GM12878 (cell line): ENCODE data around the gene PCIF1. TPM values are rescaled to one million over a fixed set of nuclear protein-coding genes. Genes with fewer than 3 reads are reported as not detected.
A peak's percentile ranks its signal among the peaks of the same experiment; 100 is the strongest.

Source experiments
- ATAC-seq: fragments of 200-7000 bp; cut with Tn5 transposase; 3 replicates; pipeline ENCODE4 v1.9.1; 2020; ENCODE audit warnings: mild to moderate bottlenecking, moderate library complexity
- BruUV-seq: library from RNA; stranded (reverse); fragments of 400-500 nt; replicated peaks from 2 replicates; lab custom pipeline; 2021; lab: Mats Ljungman, UMichigan
- CTCF ChIA-PET: fragments of 300-600 bp; sonication (Branson Sonifier 250); formaldehyde crosslinking; extraction: SDS; loops from one replicate; lab custom pipeline; 2021; ENCODE audit warnings: inconsistent platforms; lab: Yijun Ruan, JAX
- POLR2A ChIA-PET: fragments of 350-600 bp; formaldehyde crosslinking; extraction: SDS; loops from one replicate; lab custom pipeline; 2021; ENCODE audit warnings: inconsistent platforms; lab: Charles Lee
- RAD21 ChIA-PET: fragments of 300-600 bp; sonication (Branson Sonifier 250); formaldehyde crosslinking; loops from one replicate; lab custom pipeline; 2023; ENCODE audit warnings: antibody characterized with exemption; ENCODE audit not compliant: unreplicated experiment; lab: Charles Lee
- SMC1A ChIA-PET: fragments of 300-600 bp; sonication (Branson Sonifier 250); formaldehyde crosslinking; loops from one replicate; lab custom pipeline; 2023; ENCODE audit not compliant: unreplicated experiment, uncharacterized antibody; lab: Charles Lee
- DNase-seq: peaks from one replicate; pipeline ENCODE4 v3.0.0-alpha.2; 2011; ENCODE audit warnings: low read depth, low spot score
- FAIRE-seq: peaks from 3 replicates; lab custom pipeline; 2011; peaks lifted over from hg19 to GRCh38; lab: Jason Lieb, UNC
- H2AFZ ChIP-seq: 2 replicates; pipeline ENCODE4 v1.6.0; 2011; ENCODE audit warnings: low read depth, low read length, control low read depth; ENCODE audit not compliant: control insufficient read depth
- H3K27ac ChIP-seq: 2 replicates; pipeline ENCODE4 v1.5.1; 2011; ENCODE audit warnings: control low read depth; ENCODE audit not compliant: control insufficient read depth, insufficient read depth
- H3K27me3 ChIP-seq, 2 experiments: replicated peaks in 1 of 2; 2 replicates each; pipeline versions ENCODE4 v1.6.0 to v1.6.1; 2011; ENCODE audit warnings: low read length in 1 of 2; ENCODE audit not compliant: control insufficient read depth in 2 of 2, insufficient read depth in 2 of 2
- H3K36me3 ChIP-seq, 2 experiments: 2 replicates each; pipeline ENCODE4 v1.5.1; 2011; ENCODE audit warnings: low read length in 1 of 2; ENCODE audit not compliant: control insufficient read depth in 2 of 2, insufficient read depth in 2 of 2
- H3K4me1 ChIP-seq: 2 replicates; pipeline ENCODE4 v1.6.1; 2011; ENCODE audit warnings: mild to moderate bottlenecking, low read length, moderate library complexity, mixed read lengths; ENCODE audit not compliant: control insufficient read depth, insufficient read depth
- H3K4me2 ChIP-seq: 2 replicates; pipeline ENCODE4 v1.6.0; 2011; ENCODE audit warnings: control low read depth; ENCODE audit not compliant: control insufficient read depth, insufficient read depth
- H3K4me3 ChIP-seq: fragments of 200-600 bp; sonication (generic); 2 replicates; pipeline ENCODE4 v1.5.1; 2016
- H3K79me2 ChIP-seq: 2 replicates; pipeline ENCODE4 v1.6.0; 2011; ENCODE audit warnings: low read length; ENCODE audit not compliant: control insufficient read depth, insufficient read depth
- H3K9ac ChIP-seq: 2 replicates; pipeline ENCODE4 v1.8.0; 2011; ENCODE audit warnings: low read length, control low read depth, mixed read lengths; ENCODE audit not compliant: control insufficient read depth, insufficient read depth
- H3K9me3 ChIP-seq: replicated peaks from 3 replicates; pipeline ENCODE4 v1.5.1; 2011; ENCODE audit warnings: mild to moderate bottlenecking, low read length; ENCODE audit not compliant: control insufficient read depth, insufficient read depth
- H4K20me1 ChIP-seq: 2 replicates; pipeline ENCODE4 v1.6.0; 2011; ENCODE audit not compliant: control insufficient read depth, insufficient read depth
- BACH1 ChIP-seq: fragments of 450-650 bp; IDR thresholded peaks from 2 replicates; pipeline ENCODE4 v1.6.1; 2017; ENCODE audit warnings: mild to moderate bottlenecking, borderline replicate concordance
- BCL3 ChIP-seq: IDR thresholded peaks from 2 replicates; pipeline ENCODE4 v1.6.1; 2011; ENCODE audit warnings: borderline replicate concordance, low read depth, mild to moderate bottlenecking, moderate library complexity, low read length; ENCODE audit not compliant: insufficient read depth, poor library complexity, severe bottlenecking
- BMI1 ChIP-seq: fragments of 450-650 bp; IDR thresholded peaks from 2 replicates; pipeline ENCODE4 v1.6.1; 2016; ENCODE audit warnings: mild to moderate bottlenecking, moderate library complexity, borderline replicate concordance
- IKZF1 ChIP-seq: fragments of 450-650 bp; conservative IDR thresholded peaks from 2 replicates; pipeline ENCODE4 v1.6.1; 2017; ENCODE audit warnings: antibody characterized with exemption, mild to moderate bottlenecking
- MLLT1 ChIP-seq: fragments of 450-650 bp; IDR thresholded peaks from 2 replicates; pipeline ENCODE4 v1.6.1; 2016; ENCODE audit warnings: mild to moderate bottlenecking
- MTA3 ChIP-seq: IDR thresholded peaks from 2 replicates; pipeline ENCODE4 v1.6.1; 2012; ENCODE audit warnings: low read length, inconsistent platforms, borderline replicate concordance
- MYC ChIP-seq: IDR thresholded peaks from 2 replicates; pipeline ENCODE4 v1.6.1; 2011; ENCODE audit warnings: mild to moderate bottlenecking, low read length, moderate library complexity, inconsistent platforms; ENCODE audit not compliant: insufficient read depth, insufficient replicate concordance, insufficient read length, severe bottlenecking
- NR2C2 ChIP-seq: IDR thresholded peaks from 2 replicates; pipeline ENCODE4 v1.6.1; 2011; ENCODE audit warnings: borderline replicate concordance, low read depth; ENCODE audit not compliant: control insufficient read depth, insufficient read length
- PAX5 ChIP-seq: IDR thresholded peaks from 2 replicates; pipeline ENCODE4 v1.6.1; 2011; ENCODE audit warnings: low read depth, low read length, borderline replicate concordance
- RCOR1 ChIP-seq: conservative IDR thresholded peaks from 2 replicates; pipeline ENCODE4 v1.6.1; 2012; ENCODE audit warnings: low read depth, low read length, improper control_type of control experiment
- SMAD5 ChIP-seq: IDR thresholded peaks from 2 replicates; pipeline ENCODE4 v1.6.1; 2016; ENCODE audit warnings: antibody characterized with exemption, low read depth
- TCF12 ChIP-seq: IDR thresholded peaks from 2 replicates; pipeline ENCODE4 v1.6.1; 2011; ENCODE audit warnings: low read depth, mild to moderate bottlenecking, low read length
- ZBTB40 ChIP-seq: fragments of 450-650 bp; IDR thresholded peaks from 2 replicates; pipeline ENCODE4 v1.6.1; 2016; ENCODE audit warnings: mild to moderate bottlenecking, moderate library complexity, borderline replicate concordance
- ZNF274 ChIP-seq: IDR thresholded peaks from one replicate; pipeline ENCODE4 v1.8.0; 2011; ENCODE audit not compliant: insufficient read length, insufficient read depth
- ZNF384 ChIP-seq: IDR thresholded peaks from 2 replicates; pipeline ENCODE4 v1.6.1; 2012; ENCODE audit warnings: low read depth, mild to moderate bottlenecking, low read length, improper control_type of control experiment, borderline replicate concordance
- ZNF622 ChIP-seq: fragments of 450-650 bp; IDR thresholded peaks from 2 replicates; pipeline ENCODE4 v1.6.1; 2017; ENCODE audit warnings: mild to moderate bottlenecking, inconsistent platforms
- WGBS: methylation state at CpG from one replicate; pipeline ENCODE4 v1.1.6; 2016; ENCODE audit warnings: low lambda C conversion rate; ENCODE audit not compliant: insufficient replicate concordance, insufficient coverage; ENCODE audit errors: missing lambda C conversion rate; 5-methylcytosine and 5-hydroxymethylcytosine counted together
- in situ Hi-C: fragments of 300-500 bp; cut with MboI; formaldehyde crosslinking; loops from 9 replicates; pipeline ENCODE4 v1.14.3; 2018; ENCODE audit warnings: mixed read lengths
- intact Hi-C: fragments of 100-400 bp; cut with micrococcal nuclease; formaldehyde crosslinking; loops from one replicate; pipeline ENCODE4 v1.14.2; 2022; ENCODE audit not compliant: unreplicated experiment
- polyA plus RNA-seq, 11 experiments: library from polyadenylated mRNA; depleted of rRNA in 4 of 11; unstranded in 6 of 11; stranded (reverse) in 5 of 11; fragments of >200 nt; fragmentation: Nextera tagmentation in 4 of 11; fragmentation: Illumina TruSeq in 1 of 11; extraction: Ambion mirVana in 4 of 11; extraction: Trizol in 1 of 11; gene quantifications; 1 replicate in 1 of 11; 2 replicates in 10 of 11; pipeline versions ENCODE4 v1.2.1 to v1.2.3, GENCODE V29; 2011 to 2016; ENCODE audit warnings: inconsistent platforms in 2 of 11, missing spikeins in 2 of 11, low read depth in 1 of 11
- total RNA-seq, 4 experiments: library from RNA; depleted of rRNA in 3 of 4; stranded (reverse); fragments of >200 nt in 3 of 4; fragmentation: Illumina TruSeq in 1 of 4; extraction: Trizol in 1 of 4; gene quantifications; 2 replicates each; pipeline versions ENCODE4 v1.2.1 to v1.2.3, GENCODE V29; 2013 to 2021

PCIF1 gene
- total and polyA plus RNA-seq, 10 of the 15 experiments (the other 5 are each of a cell fraction or from before 2014, with no cell fraction given) = 8.4 to 32.9 (median 17.6) TPM

- BruUV-seq = no TSS peak
- ChIA-PET CTCF (interaction anchor here (1.7 to 8.0 kb wide), 2 partner anchors 24 to 147 kb away, joined by 6 to 33 read pairs; no protein-coding TSS in a partner anchor), SMC1A (interaction anchor here (1.0 to 1.8 kb wide), 4 partner anchors 12 to 147 kb away, joined by 3 to 5 read pairs (median 4); partner anchors contain the start of gene PCIF1), RAD21 (interaction anchor here (1.8 kb wide), 1 partner anchor 14 kb away, joined by 5 read pairs; no protein-coding TSS in a partner anchor), POLR2A (interaction anchor here (1.3 to 1.6 kb wide), 2 partner anchors 11 kb away, joined by 4 to 11 read pairs; no protein-coding TSS in a partner anchor)
- no peaks in the 10 kb centered on the region for H3K9me3 ChIP-seq
- 85% methylated on average over 20 of the region's 20 CpGs for WGBS
- no peak overlapping the region for H3K27ac ChIP-seq
- H2AFZ ChIP-seq = no peak overlapping the region
- H3K27me3 ChIP-seq = no peaks in the 10 kb centered on the region
- H3K79me2 ChIP-seq = no peaks in the 10 kb centered on the region
- intact Hi-C loops = no loop called here
- peaks cover 3% of the 10 kb centered on the region; the same call in 1 of the 2 replicates for H3K4me1 ChIP-seq
- no peak for FAIRE-seq
- ATAC-seq = peak; percentile 7; the same call in 2 of the 3 replicates
- H3K36me3 ChIP-seq = peaks cover 19 to 50% of the 10 kb centered on the region in 2 experiments
- no peak overlapping the region for H3K9ac ChIP-seq
- no peak overlapping the region for H3K4me2 ChIP-seq
- in situ Hi-C loops = no loop called here
- H4K20me1 ChIP-seq = no peaks in the 10 kb centered on the region
- no peak overlapping the region for H3K4me3 ChIP-seq
- DNase-seq = no peak
- TF ChIP-seq MYC (no peak), ZNF622 (no peak), ZNF384 (no peak), RCOR1 (no peak), SMAD5 (no peak), BACH1 (no peak), BMI1 (no peak), PAX5 (0 out of 2 replicates have a peak, but pooled peaks have one; percentile 21), BCL3 (no peak), NR2C2 (no peak), MTA3 (no peak), TCF12 (no peak), ZBTB40 (no peak), IKZF1 (no peak), ZNF274 (no peak), MLLT1 (peak; percentile 94)
Observed at GRCh38 chr20:45946149-45946970, 11.9 kb downstream of the PCIF1 start.
